RWPE2 (cell line): Measurements from ENCODE around the gene WNT6.

ENCODE experiments used
- ATAC-seq: fragments of 200-7000 bp; cut with Tn5 transposase; 3 replicates; pipeline ENCODE4 v1.9.1; 2021; ENCODE audit warnings: low read depth
- DNase-seq: peaks from one replicate; pipeline ENCODE4 v3.0.0-alpha.2; 2020; ENCODE audit warnings: low spot score
- H3K27ac ChIP-seq: fragments of 450-650 bp; 2 replicates; pipeline ENCODE4 v1.5.1; 2017; ENCODE audit warnings: mild to moderate bottlenecking; ENCODE audit not compliant: poor library complexity, severe bottlenecking
- H3K27me3 ChIP-seq: fragments of 250-450 bp; sonication (Bioruptor Pico); 2 replicates; pipeline ENCODE4 v1.5.1; 2021; ENCODE audit warnings: mild to moderate bottlenecking, moderate library complexity; ENCODE audit not compliant: insufficient read depth, poor library complexity, severe bottlenecking
- H3K36me3 ChIP-seq: fragments of 250-450 bp; sonication (Bioruptor Pico); 2 replicates; pipeline ENCODE4 v1.5.1; 2020; ENCODE audit warnings: low read depth, mild to moderate bottlenecking, moderate library complexity
- H3K4me1 ChIP-seq: fragments of 250-450 bp; sonication (Bioruptor Pico); 2 replicates; pipeline ENCODE4 v1.5.1; 2021; ENCODE audit warnings: mild to moderate bottlenecking, moderate library complexity; ENCODE audit not compliant: insufficient read depth, poor library complexity, severe bottlenecking
- H3K4me3 ChIP-seq: fragments of 250-450 bp; sonication (Bioruptor Pico); 2 replicates; pipeline ENCODE4 v1.5.1; 2021; ENCODE audit warnings: mild to moderate bottlenecking, moderate library complexity; ENCODE audit not compliant: severe bottlenecking
- H3K9me3 ChIP-seq: fragments of 250-450 bp; sonication (Bioruptor Pico); 2 replicates; pipeline ENCODE4 v1.5.1; 2021; ENCODE audit warnings: mild to moderate bottlenecking, moderate library complexity; ENCODE audit not compliant: severe bottlenecking
- CTCF ChIP-seq: fragments of 450-650 bp; IDR thresholded peaks from one replicate; pipeline ENCODE4 v1.5.1; 2017; ENCODE audit warnings: mild to moderate bottlenecking, moderate library complexity; ENCODE audit not compliant: poor library complexity, severe bottlenecking

The WNT6 gene

GRCh38 chr2:218892693-218893348, 33.2 kb downstream of the WNT6 start:
- H3K36me3 ChIP-seq = no peaks in the 10 kb centered on the region
- TF ChIP-seq CTCF = peak; percentile 79
- DNase-seq (no peak), ATAC-seq (peak; percentile 19)
- H3K9me3 ChIP-seq = no peaks in the 10 kb centered on the region
- H3K4me1 ChIP-seq = peaks cover 37% of the 10 kb centered on the region
- peak overlapping the region; percentile 21 for H3K4me3 ChIP-seq
- no peaks in the 10 kb centered on the region for H3K27me3 ChIP-seq
- peak overlapping the region; percentile 72 for H3K27ac ChIP-seq

- ATAC-seq = no peak
- no peaks in the 10 kb centered on the region for H3K27me3 ChIP-seq
Observed at GRCh38 chr2:218893349-218894150, 33.9 kb downstream of the WNT6 start.

GRCh38 chr2:218894151-218894879, 34.7 kb downstream of the WNT6 start:
- H3K36me3 ChIP-seq = no peaks in the 10 kb centered on the region
- H3K4me3 ChIP-seq = no peak overlapping the region
- H3K27ac ChIP-seq = peak overlapping the region; percentile 72
- H3K27me3 ChIP-seq = no peaks in the 10 kb centered on the region
- peak; percentile 85 for DNase-seq
- no peaks in the 10 kb centered on the region for H3K9me3 ChIP-seq
- peaks cover 37% of the 10 kb centered on the region for H3K4me1 ChIP-seq
- no peak for TF ChIP-seq CTCF
- peak; percentile 76 for ATAC-seq

More at GRCh38 chr2:218893349-218894150, 33.9 kb downstream of the WNT6 start:
- H3K27ac ChIP-seq = peak overlapping the region; percentile 72
- peak overlapping the region; percentile 21 for H3K4me3 ChIP-seq
- TF ChIP-seq CTCF = no peak
- no peaks in the 10 kb centered on the region for H3K9me3 ChIP-seq
- DNase-seq = no peak
- H3K4me1 ChIP-seq = peaks cover 37% of the 10 kb centered on the region
- H3K36me3 ChIP-seq = no peaks in the 10 kb centered on the region

GRCh38 chr2:218894880-218895157, 35.2 kb downstream of the WNT6 start:
- no peaks in the 10 kb centered on the region for H3K9me3 ChIP-seq
- H3K27me3 ChIP-seq = no peaks in the 10 kb centered on the region
- TF ChIP-seq CTCF = no peak
- DNase-seq (no peak), ATAC-seq (no peak)
- peaks cover 37% of the 10 kb centered on the region for H3K4me1 ChIP-seq
- no peaks in the 10 kb centered on the region for H3K36me3 ChIP-seq
- no peak overlapping the region for H3K4me3 ChIP-seq
- peak overlapping the region; percentile 72 for H3K27ac ChIP-seq
